Stimulated activated CD4-positive, alpha-beta T cell treated with anti-CD3 and anti-CD28 coated beads, TNF-alpha, amount 100 ng/mL, for 1 hour (primary cell): ENCODE results near the gene PIAS3.

ENCODE experiments used
- DNase-seq, 3 donors: peaks; one replicate each; pipeline ENCODE4 v3.0.0-alpha.2; 2020; ENCODE audit warnings: low read depth in 3 of 3, low spot score in 1 of 3

PIAS3 gene

GRCh38 chr1:145858901-145859490 lies at the start of gene PIAS3:
Gene PIAS3, minus strand, starts transcription at chr1:145859081. Its CDS starts 91 bp downstream, at chr1:145858990.
- peak; percentile 49 to 73 (median 55) for DNase-seq

GRCh38 chr1:145908653-145909052 lies 49.8 kb upstream of the PIAS3 start:
- DNase-seq: no peak

- no peak for DNase-seq
Observed at GRCh38 chr1:145906954-145907753, 48.3 kb upstream of the PIAS3 start.

GRCh38 chr1:145901312-145902021 lies 42.6 kb upstream of the PIAS3 start:
- no peak for DNase-seq

- DNase-seq: no peak
Observed at GRCh38 chr1:145898756-145899155, 39.9 kb upstream of the PIAS3 start.

GRCh38 chr1:145897969-145898368 lies 39.1 kb upstream of the PIAS3 start:
- DNase-seq: no peak

GRCh38 chr1:145895471-145895870 lies 36.6 kb upstream of the PIAS3 start:
- DNase-seq: no peak

GRCh38 chr1:145893306-145894055 lies 34.6 kb upstream of the PIAS3 start:
- DNase-seq: no peak

GRCh38 chr1:145892486-145893087 lies 33.7 kb upstream of the PIAS3 start:
- DNase-seq: no peak

- DNase-seq: peak in 2 of 3 donors; percentile 10 to 45
Observed at GRCh38 chr1:145891587-145892485, 33.0 kb upstream of the PIAS3 start.

- no peak for DNase-seq
Observed at GRCh38 chr1:145891143-145891542, 32.3 kb upstream of the PIAS3 start.

GRCh38 chr1:145889722-145890121 lies 30.8 kb upstream of the PIAS3 start:
- no peak for DNase-seq

GRCh38 chr1:145887631-145888030 lies 28.8 kb upstream of the PIAS3 start:
- no peak for DNase-seq

GRCh38 chr1:145886816-145887215 lies 27.9 kb upstream of the PIAS3 start:
- DNase-seq: no peak

GRCh38 chr1:145886390-145886789 lies 27.5 kb upstream of the PIAS3 start:
- no peak for DNase-seq

- peak; percentile 49 to 78 (median 57) for DNase-seq
Observed at GRCh38 chr1:145885738-145886287, 26.9 kb upstream of the PIAS3 start, which contains the start of gene ANKRD35. Gene ANKRD35, minus strand, starts transcription at chr1:145885866. Its CDS starts 108 bp downstream, at chr1:145885758.

GRCh38 chr1:145884675-145885074 lies 25.8 kb upstream of the PIAS3 start:
- no peak for DNase-seq

GRCh38 chr1:145879775-145880174 lies 20.9 kb upstream of the PIAS3 start:
- DNase-seq: no peak

GRCh38 chr1:145878724-145879123 lies 19.8 kb upstream of the PIAS3 start:
- DNase-seq: no peak
